ENCODE data around the gene PARD3.

DNA sequence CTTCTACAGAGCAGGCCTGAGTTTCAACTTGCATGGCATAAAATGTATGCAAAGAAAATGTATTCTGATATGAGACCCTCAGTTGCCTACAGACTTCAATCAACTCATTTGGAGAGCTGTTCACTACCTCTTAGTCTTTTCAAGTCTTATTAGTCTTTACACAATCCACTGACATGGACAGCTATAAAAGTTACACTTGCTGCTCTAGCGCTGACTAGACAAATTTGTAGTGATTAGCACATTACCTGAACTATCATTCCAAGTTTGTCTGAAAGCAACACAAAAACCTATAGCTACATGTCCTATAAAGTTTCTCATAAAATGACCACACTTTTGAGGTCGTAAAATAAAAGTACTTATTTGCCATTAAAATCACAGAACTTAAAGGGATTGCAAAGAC lies 83.9 kb downstream of the PARD3 start:
- TF ChIP-seq, protein P1, sequence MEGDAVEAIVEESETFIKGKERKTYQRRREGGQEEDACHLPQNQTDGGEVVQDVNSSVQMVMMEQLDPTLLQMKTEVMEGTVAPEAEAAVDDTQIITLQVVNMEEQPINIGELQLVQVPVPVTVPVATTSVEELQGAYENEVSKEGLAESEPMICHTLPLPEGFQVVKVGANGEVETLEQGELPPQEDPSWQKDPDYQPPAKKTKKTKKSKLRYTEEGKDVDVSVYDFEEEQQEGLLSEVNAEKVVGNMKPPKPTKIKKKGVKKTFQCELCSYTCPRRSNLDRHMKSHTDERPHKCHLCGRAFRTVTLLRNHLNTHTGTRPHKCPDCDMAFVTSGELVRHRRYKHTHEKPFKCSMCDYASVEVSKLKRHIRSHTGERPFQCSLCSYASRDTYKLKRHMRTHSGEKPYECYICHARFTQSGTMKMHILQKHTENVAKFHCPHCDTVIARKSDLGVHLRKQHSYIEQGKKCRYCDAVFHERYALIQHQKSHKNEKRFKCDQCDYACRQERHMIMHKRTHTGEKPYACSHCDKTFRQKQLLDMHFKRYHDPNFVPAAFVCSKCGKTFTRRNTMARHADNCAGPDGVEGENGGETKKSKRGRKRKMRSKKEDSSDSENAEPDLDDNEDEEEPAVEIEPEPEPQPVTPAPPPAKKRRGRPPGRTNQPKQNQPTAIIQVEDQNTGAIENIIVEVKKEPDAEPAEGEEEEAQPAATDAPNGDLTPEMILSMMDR (IDR thresholded peaks at IDR 0.05; ENCODE audit: borderline replicate concordance, extremely low read depth, low read length, poor library complexity, severe bottlenecking): no peak
- TF ChIP-seq EZH2 (IDR thresholded peaks at IDR 0.05; ENCODE audit: borderline replicate concordance, low read depth, low read length, severe bottlenecking): no peak
